NCI-H82 (cell line): Measurements from ENCODE around the gene C15orf61.

Experiments used
- DNase-seq: peaks from one replicate; lab custom pipeline; 2025; lab: John Stamatoyannopoulos, UW

Gene C15orf61

DNA sequence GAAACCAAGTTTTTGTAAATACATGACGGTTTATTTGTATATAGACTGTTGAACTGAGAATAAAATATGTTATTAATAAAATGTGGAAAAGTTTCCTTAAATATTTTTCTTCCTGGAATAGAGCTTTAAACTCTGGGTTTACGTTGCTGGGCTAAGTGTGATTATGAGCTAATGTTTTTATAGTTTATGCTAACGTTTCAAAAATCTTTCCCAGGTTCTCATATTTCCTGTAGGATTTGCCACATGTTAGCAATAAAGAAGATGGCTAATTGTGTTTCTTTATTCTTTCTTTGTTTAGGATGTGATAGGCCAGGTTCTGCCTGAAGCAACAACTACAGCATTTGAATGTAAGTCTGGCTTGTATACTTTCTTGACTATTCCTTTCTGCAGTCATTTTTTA lies 28.8 kb downstream of the C15orf61 start:
- DNase-seq = no peak

DNA sequence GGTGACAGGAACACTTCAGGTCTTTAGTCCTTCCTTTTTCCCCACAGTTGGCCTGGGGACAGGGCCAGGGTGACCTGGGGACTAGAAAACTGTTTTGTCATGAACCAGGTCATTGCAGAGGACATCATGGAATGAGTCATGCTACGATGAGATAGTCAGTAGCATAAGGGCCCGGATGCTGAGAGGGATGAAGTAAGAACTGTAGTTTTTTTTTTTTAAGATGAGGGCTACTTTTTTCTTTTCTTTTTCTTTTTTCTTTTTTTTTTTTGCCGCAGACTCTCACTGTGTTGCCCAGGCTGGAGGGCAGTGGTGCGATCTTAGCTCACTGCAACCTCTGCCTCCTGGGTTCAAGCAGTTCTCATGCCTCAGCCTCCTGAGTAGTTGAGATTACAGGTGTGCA lies 29.6 kb downstream of the C15orf61 start:
- no peak for DNase-seq

DNA sequence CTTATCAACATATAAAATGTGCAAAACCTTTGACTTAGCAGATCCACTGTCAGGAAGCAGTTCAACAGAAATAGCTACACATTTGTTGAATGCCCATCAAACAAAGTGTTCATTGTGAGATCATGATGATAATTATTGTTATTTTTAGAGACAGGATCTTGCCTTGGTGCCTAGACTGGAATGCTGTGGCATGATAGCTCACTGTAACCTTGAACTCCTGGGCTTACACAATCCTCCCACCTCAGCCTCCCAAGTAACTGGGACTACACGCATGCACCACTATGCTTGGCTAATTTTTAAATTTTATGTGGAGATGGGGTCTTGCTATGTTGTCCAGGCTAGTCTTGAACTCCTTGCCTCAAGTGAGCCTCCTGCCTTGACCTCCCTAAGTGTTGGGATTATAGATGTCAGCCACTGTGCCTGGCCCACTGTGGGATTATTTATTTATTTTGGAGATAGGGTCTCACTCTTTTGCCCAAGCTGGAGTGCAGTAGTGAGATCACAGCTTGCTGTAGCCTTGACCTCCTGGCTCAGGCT lies 30.3 kb downstream of the C15orf61 start:
- DNase-seq = no peak

DNA sequence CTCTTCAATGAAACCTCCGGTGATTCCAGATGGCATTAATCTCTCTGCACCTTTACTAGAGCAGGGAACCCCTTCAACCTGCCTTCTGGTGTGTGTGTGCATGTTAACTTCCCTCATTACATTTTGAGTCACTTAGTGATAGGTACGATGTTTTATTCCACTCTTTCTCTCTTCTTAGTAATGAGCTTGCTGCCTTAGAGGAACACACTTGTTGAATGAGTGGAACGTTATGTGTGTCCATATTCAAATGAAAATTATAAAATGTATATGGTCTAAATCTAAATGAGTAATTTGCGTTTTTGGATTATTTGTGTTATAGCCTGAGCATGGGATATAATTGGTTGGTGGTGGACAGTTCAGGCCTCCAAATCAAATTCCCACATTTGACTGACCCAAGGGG lies 33.6 kb downstream of the C15orf61 start:
- no peak for DNase-seq

DNA sequence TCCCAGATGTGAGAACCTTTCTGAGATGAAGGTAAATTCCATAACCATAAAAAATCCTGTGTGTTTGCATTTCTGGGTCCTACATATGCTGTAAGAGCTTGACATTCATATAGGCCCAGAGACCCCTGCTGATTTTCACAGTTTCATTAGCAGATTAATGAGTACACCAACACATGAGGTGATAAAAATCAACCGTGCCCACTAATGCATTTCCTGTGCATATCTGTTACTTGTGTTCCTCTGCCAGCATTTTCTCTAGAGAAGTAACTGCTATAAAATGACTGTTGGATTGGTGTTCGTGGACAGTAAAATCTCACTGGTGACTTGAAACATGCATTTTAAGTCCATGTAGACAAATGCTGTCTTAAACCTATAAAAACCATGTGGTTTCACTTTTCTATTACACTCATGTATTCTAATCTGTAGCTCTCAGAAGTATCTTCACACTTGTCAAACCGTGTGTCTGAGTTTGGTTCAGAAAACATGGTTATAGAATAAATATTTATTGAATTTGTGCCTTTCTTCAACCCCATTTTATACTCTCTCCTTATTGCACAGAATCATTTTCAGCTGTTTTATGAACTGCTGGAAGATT lies 36.1 kb downstream of the C15orf61 start:
- DNase-seq = no peak

DNA sequence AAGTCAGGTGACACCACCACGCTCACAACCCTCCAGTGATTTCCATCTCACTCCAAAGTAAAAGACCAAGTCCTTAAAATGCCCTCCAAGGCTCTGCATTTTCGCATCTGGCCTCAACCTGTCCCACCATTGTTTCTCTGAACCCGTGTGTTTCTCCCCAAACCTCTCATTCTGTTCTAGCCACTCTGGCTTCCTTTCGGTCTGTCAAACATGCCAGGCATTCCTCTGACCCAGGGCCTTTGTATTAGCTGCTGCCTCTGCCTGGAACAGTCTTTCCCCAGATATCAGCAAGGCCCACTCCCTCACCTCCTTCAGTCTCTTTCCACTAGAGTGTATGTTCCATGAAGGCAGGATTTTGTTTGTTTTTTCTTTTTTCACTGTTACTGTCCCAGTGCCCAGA lies 37.6 kb downstream of the C15orf61 start:
- no peak for DNase-seq

DNA sequence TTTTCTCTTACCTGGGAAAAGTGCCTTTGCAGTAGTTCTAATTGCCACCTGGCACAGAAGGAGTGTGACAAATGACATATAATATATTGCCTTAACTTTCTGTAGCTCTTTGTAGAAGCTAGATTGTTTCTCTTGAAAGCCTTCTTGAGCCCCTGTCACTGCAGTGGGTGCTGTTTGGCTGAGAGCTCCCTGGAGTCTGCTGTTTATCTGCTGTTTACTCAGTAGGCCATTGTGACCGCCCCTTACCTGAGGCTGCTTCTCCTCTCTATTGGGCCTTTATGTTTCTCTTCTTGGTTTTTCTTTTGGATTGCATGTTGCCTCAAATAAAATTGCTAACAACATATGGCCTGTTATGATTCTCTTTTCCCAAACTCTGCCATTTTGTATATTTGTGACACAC lies 38.2 kb downstream of the C15orf61 start:
- no peak for DNase-seq

DNA sequence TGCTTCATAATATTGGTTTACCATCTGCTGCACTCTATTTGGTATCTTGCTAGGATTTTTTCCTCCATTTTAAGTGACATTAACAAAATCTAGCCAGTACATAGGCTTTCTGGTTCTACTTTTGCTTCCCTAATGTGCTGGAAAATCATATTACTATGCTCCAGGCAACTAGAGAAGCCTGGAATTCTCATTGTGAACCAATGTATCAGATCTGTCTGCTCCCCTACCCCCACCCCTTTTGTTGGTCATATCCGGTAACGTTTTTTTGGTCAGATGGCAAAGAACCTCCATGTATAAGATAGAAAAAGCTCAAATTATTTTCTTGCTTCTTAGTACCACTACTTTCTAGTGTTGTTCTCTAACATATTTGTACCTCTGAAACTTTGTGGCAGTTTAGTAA lies 38.6 kb downstream of the C15orf61 start:
- DNase-seq = no peak

DNA sequence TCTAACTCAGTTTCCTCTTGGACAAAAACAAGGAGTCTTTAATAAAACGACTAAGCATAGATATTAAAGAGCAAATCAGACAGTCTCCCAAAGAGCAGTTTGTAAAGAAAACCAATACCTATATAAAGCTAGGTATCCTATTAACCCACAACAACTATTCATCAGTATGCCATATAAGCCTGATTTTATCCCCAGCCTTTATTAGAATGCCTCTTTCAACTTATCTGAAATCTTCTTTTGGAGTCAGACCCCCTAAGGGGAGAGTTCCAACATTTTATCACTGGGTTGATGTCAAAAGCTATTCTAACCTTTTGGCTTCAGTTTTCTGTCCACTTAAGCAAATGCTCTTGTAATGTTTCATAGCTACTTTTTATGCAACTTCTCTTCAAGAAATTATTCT lies 39.4 kb downstream of the C15orf61 start:
- DNase-seq = no peak

DNA sequence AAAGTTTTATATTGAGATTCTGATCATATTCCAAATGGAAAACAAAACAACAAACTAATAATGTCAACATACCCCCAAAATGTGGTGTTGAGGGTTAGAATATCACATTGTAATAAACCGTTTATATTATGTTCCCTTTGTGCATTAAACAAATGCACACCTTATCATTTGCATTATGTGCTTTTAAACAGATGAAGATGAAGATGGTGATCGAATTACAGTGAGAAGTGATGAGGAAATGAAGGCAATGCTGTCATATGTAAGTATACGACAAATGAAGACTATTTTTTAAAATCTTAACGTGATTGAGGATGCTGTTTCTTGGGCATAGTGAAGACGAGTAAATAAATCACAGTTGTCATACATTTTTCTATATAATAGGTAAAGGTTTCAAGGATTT lies 42.2 kb downstream of the C15orf61 start:
- no peak for DNase-seq

DNA sequence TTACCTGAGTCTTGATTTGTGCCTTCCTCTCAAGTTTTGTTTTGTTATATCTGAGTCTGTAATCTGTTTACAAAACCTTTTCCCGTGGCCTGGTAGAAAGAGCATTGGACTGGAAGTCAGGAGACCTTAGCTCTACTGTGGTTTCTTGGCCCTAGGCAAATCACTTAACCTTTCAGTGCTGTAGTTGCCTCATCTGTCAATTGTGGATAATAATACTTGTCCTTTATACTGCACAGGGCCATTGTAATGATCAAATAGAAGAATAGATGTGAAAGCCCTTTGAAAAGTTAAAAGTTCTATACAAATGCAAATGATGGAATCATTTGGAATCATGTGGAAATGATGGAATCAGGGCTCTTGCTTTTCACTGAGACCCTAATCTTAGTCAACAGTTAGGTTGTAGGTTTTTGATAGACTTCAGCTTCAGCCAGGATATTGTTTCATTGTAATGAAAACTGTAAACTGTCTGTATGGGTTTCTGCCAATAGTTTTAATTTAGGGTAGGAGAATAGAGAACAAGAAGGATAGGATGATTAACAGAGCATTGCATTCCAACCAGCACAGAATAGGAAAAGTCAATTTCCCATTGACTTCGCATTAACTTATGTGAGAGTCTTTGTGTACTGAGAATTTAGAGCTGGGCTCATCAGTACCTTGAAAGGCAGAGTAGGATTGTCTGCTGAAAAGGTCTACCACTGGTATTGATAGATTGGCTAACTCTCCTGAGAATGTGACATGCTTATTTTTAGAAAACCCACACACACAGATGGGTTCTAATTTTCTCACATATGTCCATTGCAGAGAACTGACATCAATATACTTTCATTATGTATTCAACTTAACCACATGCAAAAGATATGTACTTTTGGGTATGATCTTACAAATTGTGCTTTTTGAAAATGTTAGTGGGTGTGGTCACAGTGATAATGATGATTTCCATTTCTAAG lies 43.4 kb downstream of the C15orf61 start:
- DNase-seq = no peak

DNA sequence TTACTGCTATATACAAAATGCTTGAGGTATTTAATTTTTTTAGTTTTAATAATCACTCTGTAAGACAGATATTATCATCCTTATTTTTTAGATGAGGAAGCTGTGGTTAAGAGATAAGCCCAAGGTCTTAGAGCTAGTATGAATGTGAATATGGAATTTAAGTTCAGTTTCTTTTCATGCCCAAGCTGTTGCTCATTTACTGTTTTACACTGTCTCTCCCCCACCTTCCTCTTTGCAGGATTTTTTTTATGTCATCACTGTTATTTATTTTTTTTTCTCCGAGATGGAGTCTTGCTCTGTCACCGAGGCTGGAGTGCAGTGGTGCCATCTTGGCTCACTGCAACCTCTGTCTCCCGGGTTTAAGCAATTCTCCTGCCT lies 44.0 kb downstream of the C15orf61 start:
- no peak for DNase-seq

DNA sequence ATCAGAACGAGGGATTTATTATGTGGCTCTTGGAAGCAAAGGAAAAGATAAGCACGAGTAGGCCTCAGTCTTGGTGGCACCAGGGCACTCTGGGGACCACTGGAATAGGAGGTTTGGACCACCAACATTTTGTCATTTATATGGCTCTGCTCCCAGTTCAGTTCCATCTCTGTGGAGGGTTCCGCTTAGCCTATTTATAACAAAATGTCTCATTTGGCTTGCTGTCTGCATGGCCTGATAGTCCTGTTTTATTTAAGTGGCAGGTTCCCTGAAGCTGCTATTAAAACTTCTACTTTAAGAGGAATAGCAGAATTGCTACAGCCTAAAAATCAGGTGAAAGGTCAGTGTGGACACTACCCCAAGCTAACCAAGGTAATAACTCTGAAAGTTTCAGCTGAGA lies 48.7 kb downstream of the C15orf61 start:
- no peak for DNase-seq

DNA sequence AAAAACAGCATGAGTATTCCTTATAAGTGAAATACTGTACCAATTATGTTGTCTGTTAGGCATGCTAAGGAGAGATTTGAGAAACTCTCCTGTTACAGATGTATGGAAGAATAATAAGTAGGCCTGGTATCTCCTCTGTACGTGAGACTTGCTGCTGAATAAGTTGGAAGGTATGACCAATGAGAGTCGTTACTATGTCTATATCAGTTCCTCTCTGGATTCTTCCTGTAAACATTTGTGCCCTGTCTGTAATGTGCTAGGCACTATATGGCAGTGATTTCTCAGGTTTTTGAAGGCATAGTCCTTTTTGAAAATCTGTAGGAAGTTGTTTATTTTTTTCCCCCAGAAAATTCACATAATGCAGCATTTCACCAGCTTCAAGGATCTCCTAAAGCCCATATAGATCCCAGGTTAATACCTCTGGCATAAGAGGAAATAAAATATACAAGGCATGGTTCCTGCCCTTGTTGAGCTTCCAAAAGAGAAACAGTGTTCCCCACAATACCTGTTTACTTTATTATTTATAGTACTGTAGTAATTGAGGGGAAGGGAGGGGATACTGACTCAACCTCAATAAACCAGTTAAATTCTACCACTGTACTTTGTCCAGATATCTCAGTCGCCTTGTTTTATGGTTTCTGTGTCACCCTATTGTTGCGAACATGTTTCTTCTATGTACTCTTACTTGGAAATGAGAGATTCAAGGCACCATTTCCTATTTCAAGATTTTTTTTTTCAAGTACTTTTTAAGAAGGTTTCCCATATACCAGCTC lies 50.1 kb downstream of the C15orf61 start:
- DNase-seq = no peak

DNA sequence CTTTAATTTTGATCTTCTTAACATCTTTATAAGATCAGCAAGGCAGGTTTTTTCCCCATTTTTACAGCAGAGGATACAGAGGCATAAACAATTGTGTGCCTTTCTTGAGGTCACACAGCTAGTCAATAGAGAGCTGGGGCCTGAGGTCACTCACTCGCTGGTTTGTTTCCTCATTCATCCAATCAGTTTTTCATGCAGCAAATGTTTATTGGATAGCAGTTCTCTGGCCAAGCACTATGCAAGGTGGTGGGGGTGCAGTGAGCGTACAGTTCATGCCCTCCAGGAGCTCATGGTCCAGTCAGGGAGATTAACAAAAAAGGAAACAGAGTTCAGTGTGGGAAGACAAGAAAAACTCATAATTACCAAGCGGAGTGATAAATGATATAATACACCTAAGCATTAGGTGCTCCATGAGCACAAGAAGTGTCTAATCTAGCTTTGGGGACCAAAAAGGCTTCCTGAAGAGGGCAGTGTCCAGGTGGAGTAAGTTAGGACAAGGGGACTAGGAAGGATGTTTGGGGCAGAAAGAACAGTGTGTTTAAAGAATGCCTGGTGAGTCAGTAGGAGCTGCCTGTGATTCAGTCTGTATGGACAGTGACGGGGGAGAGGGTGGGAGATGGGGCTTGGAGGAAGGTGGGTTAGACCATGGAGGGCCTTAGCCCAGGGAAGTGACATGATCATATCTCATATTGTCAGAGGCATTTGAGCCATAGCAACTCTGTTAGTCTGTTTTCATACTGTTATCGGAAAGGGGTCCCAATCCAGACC lies 50.9 kb downstream of the C15orf61 start:
- no peak for DNase-seq

DNA sequence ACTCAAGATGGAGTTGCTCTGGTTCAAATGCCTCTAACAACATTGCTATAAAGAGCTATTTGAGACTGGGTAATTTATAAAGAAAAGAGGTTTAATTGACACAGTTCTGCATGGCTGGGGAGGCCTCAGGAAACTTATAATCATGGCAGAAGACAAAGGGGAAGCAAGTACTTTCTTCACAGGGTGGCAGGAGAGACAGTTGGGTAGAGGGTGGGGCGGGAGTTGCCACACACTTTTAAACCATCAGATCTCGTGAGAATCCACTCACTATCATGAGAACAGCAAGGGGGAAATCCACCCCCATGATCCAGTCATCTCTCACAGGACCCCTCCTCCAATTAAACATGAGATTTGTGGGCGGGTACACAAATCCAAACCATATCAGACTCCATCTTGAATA lies 52.3 kb downstream of the C15orf61 start:
- no peak for DNase-seq

DNA sequence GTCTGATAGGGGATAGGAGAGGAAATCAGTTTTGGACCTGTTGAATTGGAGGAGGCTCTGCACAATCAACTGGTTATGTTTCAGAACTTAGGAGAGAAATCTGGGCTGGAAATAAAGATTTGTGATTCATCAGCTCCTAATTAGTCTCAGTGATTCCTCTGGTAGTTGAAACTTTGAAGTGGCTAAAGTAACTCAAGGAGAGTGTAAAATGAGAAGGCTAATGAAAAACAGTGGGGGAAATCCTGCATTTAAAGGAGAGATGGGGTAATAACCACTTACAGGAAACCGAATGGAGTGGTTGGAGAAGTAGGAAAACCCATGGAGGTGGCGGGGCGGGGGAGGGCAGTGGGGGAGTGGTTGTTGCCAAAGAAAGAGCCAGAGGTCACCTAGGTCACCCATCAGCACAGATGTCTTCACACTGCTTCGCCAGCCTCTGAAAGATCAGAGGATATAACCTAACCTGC lies 54.1 kb downstream of the C15orf61 start:
- peak; percentile 11 for DNase-seq

DNA sequence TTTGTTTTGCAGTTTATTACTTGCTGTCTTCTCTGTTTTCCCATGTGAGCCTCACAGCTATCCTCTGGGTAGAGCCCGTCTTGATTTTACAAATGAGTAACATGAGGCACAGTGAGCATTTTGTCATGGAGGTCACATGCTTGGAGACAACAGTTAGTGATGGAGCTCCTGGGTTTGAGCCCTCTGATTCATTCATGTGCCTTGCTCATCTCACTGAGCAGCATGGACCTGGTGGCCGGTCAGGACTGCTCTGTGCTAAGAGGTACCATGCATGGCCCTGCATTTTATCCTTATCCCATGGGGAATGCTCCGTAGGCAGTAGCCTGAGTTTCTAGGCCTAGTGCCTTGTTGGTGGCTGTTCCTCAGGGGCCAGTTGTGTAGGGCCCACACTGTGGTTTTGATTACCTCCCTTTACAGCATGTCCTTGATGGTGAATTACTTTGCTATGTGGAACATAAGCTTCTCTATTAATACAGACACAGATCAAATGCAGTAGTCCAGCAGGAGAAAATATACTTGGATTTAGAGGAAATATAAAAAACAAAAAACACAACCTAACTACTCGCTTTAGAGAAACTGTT lies 57.2 kb downstream of the C15orf61 start:
- no peak for DNase-seq

DNA sequence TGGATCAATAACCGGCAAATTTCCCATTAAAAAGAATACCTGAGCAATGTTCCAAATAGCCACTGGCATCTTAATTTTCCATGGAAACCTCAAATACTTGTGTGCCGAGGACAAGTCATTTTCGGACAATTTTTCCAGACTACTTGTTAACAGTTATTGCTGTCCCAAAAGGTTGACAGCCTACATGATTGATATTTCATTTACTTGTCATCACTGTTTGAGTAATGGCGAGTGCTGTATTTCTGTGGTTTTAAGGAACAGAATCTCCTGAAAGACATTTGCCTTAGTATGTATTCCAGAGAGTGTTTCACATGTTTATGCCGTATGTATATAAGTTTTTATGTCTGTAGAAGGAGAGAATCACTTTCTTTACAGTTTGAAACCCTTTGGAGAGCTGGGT lies 58.2 kb downstream of the C15orf61 start:
- no peak for DNase-seq
